ENCODE results near the gene TRAPPC2L.

TRAPPC2L gene

GRCh38 chr16:88840600-88841215, 16.2 kb upstream of the TRAPPC2L start:
- no peak for TF ChIP-seq CTCF (conservative IDR thresholded peaks at IDR 0.05; ENCODE audit: low read length)
- no peak for DNase-seq (ENCODE audit: low read depth)
- H3K4me3 ChIP-seq (ENCODE audit: low read length): no peak overlapping the region

GRCh38 chr16:88841521-88842307, 15.2 kb upstream of the TRAPPC2L start:
- H3K4me3 ChIP-seq (ENCODE audit: low read length): no peak overlapping the region
- DNase-seq (ENCODE audit: low read depth): no peak
- no peak for TF ChIP-seq CTCF (conservative IDR thresholded peaks at IDR 0.05; ENCODE audit: low read length)

- no peak for TF ChIP-seq CTCF (conservative IDR thresholded peaks at IDR 0.05; ENCODE audit: low read length)
- no peak overlapping the region for H3K4me3 ChIP-seq (ENCODE audit: low read length)
- DNase-seq (ENCODE audit: low read depth): no peak
Observed at GRCh38 chr16:88842308-88842756, 14.6 kb upstream of the TRAPPC2L start.

- DNase-seq (ENCODE audit: low read depth): no peak
- no peak overlapping the region for H3K4me3 ChIP-seq (ENCODE audit: low read length)
- TF ChIP-seq CTCF (conservative IDR thresholded peaks at IDR 0.05; ENCODE audit: low read length): no peak
Observed at GRCh38 chr16:88842806-88843205, 14.1 kb upstream of the TRAPPC2L start.

- TF ChIP-seq CTCF (conservative IDR thresholded peaks at IDR 0.05; ENCODE audit: low read length): no peak
- DNase-seq (ENCODE audit: low read depth): no peak
- H3K4me3 ChIP-seq (ENCODE audit: low read length): no peak overlapping the region
Observed at GRCh38 chr16:88843256-88843655, 13.7 kb upstream of the TRAPPC2L start.

GRCh38 chr16:88844419-88845036, 12.4 kb upstream of the TRAPPC2L start:
- TF ChIP-seq CTCF (conservative IDR thresholded peaks at IDR 0.05; ENCODE audit: low read length): no peak; the same call in 1 of the 2 replicates
- H3K4me3 ChIP-seq (ENCODE audit: low read length): no peak overlapping the region
- no peak for DNase-seq (ENCODE audit: low read depth)

Measured in AG10803 (cell line).